Panc1 (cell line): ENCODE data around the gene PIGZ. TPM values are rescaled to one million over a fixed set of nuclear protein-coding genes. Genes with fewer than 3 reads are reported as not detected.

Experiments
- ATAC-seq: fragments of 200-7000 bp; cut with Tn5 transposase; 2 replicates; pipeline ENCODE4 v1.9.1; 2020; ENCODE audit warnings: mild to moderate bottlenecking, moderate library complexity
- BruUV-seq: library from RNA; stranded (reverse); fragments of 400-500 nt; replicated peaks from 2 replicates; lab custom pipeline; 2021; lab: Mats Ljungman, UMichigan
- CTCF ChIA-PET: fragments of 300-600 bp; sonication (Branson Sonifier 250); formaldehyde crosslinking; loops from one replicate; lab custom pipeline; 2022; ENCODE audit warnings: antibody characterized with exemption; lab: Charles Lee
- POLR2A ChIA-PET: fragments of 300-600 bp; sonication (Branson Sonifier 250); formaldehyde crosslinking; loops from one replicate; lab custom pipeline; 2022; ENCODE audit warnings: antibody characterized with exemption; lab: Charles Lee
- DNase-seq: peaks from one replicate; pipeline ENCODE4 v3.0.0-alpha.2; 2010; ENCODE audit warnings: low read depth, low spot score
- H3K27ac ChIP-seq: 2 replicates; pipeline ENCODE4 v1.5.1; 2011; ENCODE audit warnings: mild to moderate bottlenecking, low read length, inconsistent platforms
- H3K27me3 ChIP-seq: fragments of 200-500 bp; sonication (Bioruptor generic); 2 replicates; pipeline ENCODE4 v1.6.0; 2014; ENCODE audit warnings: low read length, inconsistent platforms; ENCODE audit not compliant: control insufficient read depth, insufficient read depth
- H3K36me3 ChIP-seq: fragments of 200-500 bp; sonication (Bioruptor generic); 2 replicates; pipeline ENCODE4 v1.5.1; 2014; ENCODE audit warnings: inconsistent platforms, mild to moderate bottlenecking, low read length, moderate library complexity; ENCODE audit not compliant: control insufficient read depth, insufficient read depth
- H3K4me1 ChIP-seq: 2 replicates; pipeline ENCODE4 v1.5.1; 2011; ENCODE audit warnings: inconsistent platforms, mild to moderate bottlenecking, low read length, moderate library complexity; ENCODE audit not compliant: control insufficient read depth, insufficient read depth
- H3K4me3 ChIP-seq, 2 experiments: 2 replicates each; pipeline ENCODE4 v1.5.1; 2011 to 2012; ENCODE audit warnings: low read depth in 2 of 2, low read length in 2 of 2, mild to moderate bottlenecking in 2 of 2, inconsistent platforms in 1 of 2, moderate library complexity in 1 of 2
- H3K9me3 ChIP-seq: fragments of 200-500 bp; sonication (Bioruptor generic); 2 replicates; pipeline ENCODE4 v1.5.1; 2014; ENCODE audit warnings: low read depth, mild to moderate bottlenecking, inconsistent platforms, low read length, moderate library complexity; ENCODE audit not compliant: control insufficient read depth, insufficient read depth
- CTCF ChIP-seq: fragments of 450-650 bp; IDR thresholded peaks from 2 replicates; pipeline ENCODE4 v1.5.1; 2017; ENCODE audit warnings: mild to moderate bottlenecking
- POLR2AphosphoS5 ChIP-seq: IDR thresholded peaks from 2 replicates; pipeline ENCODE4 v1.6.1; 2012; ENCODE audit warnings: mild to moderate bottlenecking, low read depth, low read length, moderate library complexity
- REST ChIP-seq, 2 experiments: IDR thresholded peaks; 2 replicates each; pipeline ENCODE4 v1.6.1; 2011 to 2012; ENCODE audit warnings: low read depth in 2 of 2, control low read depth in 1 of 2, low read length in 1 of 2, mild to moderate bottlenecking in 1 of 2, moderate library complexity in 1 of 2; ENCODE audit not compliant: insufficient read depth in 1 of 2
- SIN3A ChIP-seq: IDR thresholded peaks from 2 replicates; pipeline ENCODE4 v1.6.1; 2012; ENCODE audit warnings: low read depth, mild to moderate bottlenecking, low read length, moderate library complexity, borderline replicate concordance; ENCODE audit not compliant: insufficient read depth
- TCF7L2 ChIP-seq: IDR thresholded peaks from 2 replicates; pipeline ENCODE4 v1.6.1; 2011; ENCODE audit warnings: mild to moderate bottlenecking, low read depth, low read length, inconsistent platforms
- in situ Hi-C: cut with HindIII; loops from 2 replicates; pipeline ENCODE4 v1.10.0; 2016; ENCODE audit warnings: low sequenced_read_pairs, low pct_unique_long_range_greater_than_20kb
- intact Hi-C: fragments of 100-400 bp; cut with micrococcal nuclease; formaldehyde crosslinking; loops from one replicate; pipeline ENCODE4 v1.10.0; 2022; ENCODE audit not compliant: unreplicated experiment
- total RNA-seq: library from RNA; stranded (reverse); gene quantifications from one replicate; pipeline ENCODE4 v1.2.1, GENCODE V29; 2021; ENCODE audit not compliant: unreplicated experiment

PIGZ gene
- total RNA-seq, 1 experiment from 2014 or later: 6.3 TPM

GRCh38 chr3:197006860-197007259, 38.2 kb upstream of the PIGZ start:
- ChIA-PET POLR2A (no interaction called here), CTCF (interaction anchor here (0.5 kb wide), 1 partner anchor 754 kb away, joined by 4 read pairs; no protein-coding TSS in a partner anchor)
- TF ChIP-seq POLR2AphosphoS5 (no peak), TCF7L2 (no peak), REST (IDR thresholded peaks at IDR 0.05; ENCODE audit: insufficient read depth in 1 of 2, low read depth in 2 of 2, low read length in 1 of 2) (no peak), SIN3A (no peak), CTCF (no peak)
- Histone ChIP-seq H3K27me3 (no peaks in the 10 kb centered on the region), H3K27ac (no peak overlapping the region), H3K9me3 (no peaks in the 10 kb centered on the region), H3K4me3 (no peak overlapping the region), H3K36me3 (no peaks in the 10 kb centered on the region), H3K4me1 (peaks cover 10% of the 10 kb centered on the region)
- DNase-seq: no peak
- intact Hi-C loops: no loop called here
- no TSS peak for BruUV-seq
- in situ Hi-C loops: no loop called here
- no peak for ATAC-seq

- intact Hi-C loops: no loop called here
- BruUV-seq: no TSS peak
- DNase-seq (no peak), ATAC-seq (no peak)
- H3K4me1 ChIP-seq: peaks cover 12% of the 10 kb centered on the region
- H3K4me3 ChIP-seq: no peak overlapping the region
- in situ Hi-C loops: no loop called here
- TF ChIP-seq TCF7L2 (no peak), POLR2AphosphoS5 (no peak), REST (IDR thresholded peaks at IDR 0.05; ENCODE audit: insufficient read depth in 1 of 2, low read depth in 2 of 2, low read length in 1 of 2) (no peak), CTCF (no peak), SIN3A (no peak)
- no peaks in the 10 kb centered on the region for H3K27me3 ChIP-seq
- no peaks in the 10 kb centered on the region for H3K36me3 ChIP-seq
- no peaks in the 10 kb centered on the region for H3K9me3 ChIP-seq
- no peak overlapping the region for H3K27ac ChIP-seq
- POLR2A ChIA-PET: no interaction called here
- CTCF ChIA-PET: no interaction called here
These were observed 37.8 kb upstream of the PIGZ start for GRCh38 chr3:197006446-197006845.
